Measurements from ENCODE around the gene CCIN. TPM values are rescaled to one million over a fixed set of nuclear protein-coding genes. Genes with fewer than 3 reads are reported as not detected.

CCIN gene
- total and polyA plus RNA-seq, 2 of the 4 experiments (the other 2 are of a cell fraction) = 0.80 to 1.1 TPM

DNA sequence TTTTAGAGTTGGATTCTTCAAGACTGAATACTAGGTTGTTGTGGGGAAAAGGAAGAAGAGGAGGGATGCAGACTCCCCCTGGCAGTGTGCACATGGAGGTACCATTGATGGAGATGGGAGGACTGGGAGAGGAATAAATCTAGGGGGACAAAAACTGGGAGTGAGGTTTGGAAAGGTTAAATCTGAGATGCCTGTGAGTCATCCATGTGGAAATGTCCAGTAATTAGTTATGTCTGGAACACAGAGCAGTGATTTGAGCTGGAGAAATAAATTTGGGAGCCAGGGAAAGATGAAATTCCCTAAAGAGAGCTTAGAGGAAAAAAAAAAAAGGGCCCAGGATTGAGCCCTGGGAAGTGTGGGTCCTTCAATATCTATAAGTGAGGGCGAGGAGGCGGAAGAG, 8.0 kb upstream of the CCIN start:
- Histone ChIP-seq H3K27me3 (ENCODE audit: control insufficient read depth, insufficient read depth, low read length) (no peaks in the 10 kb centered on the region), H3K23ac (ENCODE audit: low read depth, low read length) (peak overlapping the region; percentile 40; the same call in 1 of the 2 replicates), H3K4me3 (ENCODE audit: insufficient read depth, low read depth, low read length) (no peak overlapping the region), H3K9me1 (ENCODE audit: insufficient read depth, low read length) (peaks cover 39% of the 10 kb centered on the region), H4K91ac (ENCODE audit: insufficient read depth, low read depth, low read length) (peak overlapping the region; percentile 83), H3K18ac (ENCODE audit: low read depth, low read length) (no peak overlapping the region; the same call in 1 of the 2 replicates), H4K20me1 (ENCODE audit: insufficient read depth, low read length) (no peaks in the 10 kb centered on the region), H3K4me1 (ENCODE audit: control insufficient read depth, insufficient read depth, low read length) (peaks cover 29% of the 10 kb centered on the region), H3K14ac (replicated peaks; ENCODE audit: low read depth, low read length) (peak overlapping the region; percentile 87), H3K79me1 (ENCODE audit: low read depth in 1 of 2, low read length in 2 of 2) (peaks cover 0 to 23% of the 10 kb centered on the region in 2 experiments; a peak in 2 of 4 replicates), H3K36me3 (ENCODE audit: control insufficient read depth, insufficient read depth, low read length) (peaks cover 14% of the 10 kb centered on the region), H2BK120ac (ENCODE audit: low read depth, low read length) (peak overlapping the region; percentile 90), H3K56ac (ENCODE audit: extremely low read depth, insufficient read depth, low read length) (no peak overlapping the region), H2BK20ac (ENCODE audit: low read depth, low read length) (peak overlapping the region; percentile 77), H3K4ac (ENCODE audit: low read depth, low read length) (peak overlapping the region; percentile 86), H4K5ac (ENCODE audit: low read depth, low read length) (no peak overlapping the region), H3K9me3 (ENCODE audit: control insufficient read depth, insufficient read depth, low read length) (peaks cover 2% of the 10 kb centered on the region; the same call in 1 of the 2 replicates), H2AFZ (replicated peaks; ENCODE audit: low read length, poor library complexity) (no peak overlapping the region), H2AK5ac (ENCODE audit: low read depth, low read length) (peak overlapping the region; percentile 88), H4K8ac (ENCODE audit: low read depth in 2 of 2, low read length in 2 of 2) (peak overlapping the region; percentile 32 to 57; a peak in 1 of 4 replicates), H3K9ac (ENCODE audit: low read depth, low read length) (no peak overlapping the region), H3K4me2 (ENCODE audit: low read depth, low read length) (no peak overlapping the region), H2BK15ac (ENCODE audit: low read depth, low read length) (peak overlapping the region; percentile 65; the same call in 2 of the 3 replicates), H2AK9ac (replicated peaks; ENCODE audit: low read depth, low read length, poor library complexity) (peak overlapping the region; percentile 94), H3K27ac (ENCODE audit: insufficient read depth, low read length) (peak overlapping the region; percentile 58), H2BK5ac (ENCODE audit: low read depth, low read length, poor library complexity, severe bottlenecking) (peak overlapping the region; percentile 56)
- ChIA-PET POLR2A (ENCODE audit: unreplicated experiment) (interaction anchor here (0.6 kb wide), 2 partner anchors 21 to 653 kb away, joined by 3 to 4 read pairs; no protein-coding TSS in a partner anchor), CTCF (interaction anchor here (1.0 kb wide), 1 partner anchor 9 kb away, joined by 3 read pairs; no protein-coding TSS in a partner anchor)
- no peak for ATAC-seq (ENCODE audit: low read depth)
- WGBS, 2 experiments (ENCODE audit: extremely low coverage in 2 of 2, insufficient read length in 1 of 2) = no CpG with 5 or more reads among the region's 2 CpGs
- BruUV-seq (replicated peaks) = no TSS peak
- DNase-seq = peak; percentile 34
- dilution Hi-C loops (cut with HindIII; ENCODE audit: low sequenced_read_pairs, unreplicated experiment) = no loop called here
- TF ChIP-seq MAZ (IDR thresholded peaks at IDR 0.05; ENCODE audit: borderline replicate concordance, low read depth, low read length) (no peak), FOS (IDR thresholded peaks at IDR 0.05; ENCODE audit: low read depth, low read length) (peak; percentile 31; the same call in 1 of the 2 replicates)
- intact Hi-C loops (cut with micrococcal nuclease) = no loop called here
- in situ Hi-C loops (cut with MboI; ENCODE audit: low sequenced_read_pairs) = no loop called here
